Vagina (tissue), 2 donors: ENCODE results near the gene MAG. TPM values are rescaled to one million over a fixed set of nuclear protein-coding genes. Genes with fewer than 3 reads are reported as not detected.

Experiments used
- DNase-seq, 2 donors: peaks; one replicate each; pipeline ENCODE4 v3.0.0-alpha.2; 2017; ENCODE audit errors: extremely low spot score in 2 of 2
- H3K27ac ChIP-seq: fragments of 200-600 bp; sonication (generic); one replicate; pipeline ENCODE4 v1.5.1; 2019
- H3K27me3 ChIP-seq: fragments of 200-600 bp; sonication (generic); one replicate; pipeline ENCODE4 v1.5.1; 2019
- H3K36me3 ChIP-seq, 2 donors: fragments of 200-600 bp; sonication (generic); one replicate each; pipeline ENCODE4 v1.5.1; 2017 to 2019
- H3K4me1 ChIP-seq: fragments of 200-600 bp; sonication (generic); one replicate; pipeline ENCODE4 v1.5.1; 2019
- H3K4me3 ChIP-seq, 2 donors: fragments of 200-600 bp; sonication (generic); 1 replicate in 1 of 2; 2 replicates in 1 of 2; pipeline ENCODE4 v1.5.1; 2016 to 2019
- H3K9me3 ChIP-seq: fragments of 200-600 bp; sonication (generic); one replicate; pipeline ENCODE4 v1.5.1; 2019
- CTCF ChIP-seq, 3 experiments: fragments of 450-650 bp in 2 of 3; fragments of 200-600 bp in 1 of 3; sonication (generic) in 1 of 3; IDR thresholded peaks; one replicate each; pipeline ENCODE4 v1.5.1; 2017 to 2019; ENCODE audit warnings: antibody characterized with exemption in 3 of 3, mild to moderate bottlenecking in 2 of 3, moderate library complexity in 2 of 3
- POLR2A ChIP-seq, 2 donors: fragments of 450-650 bp; IDR thresholded peaks; one replicate each; pipeline ENCODE4 v1.6.1; 2017; ENCODE audit warnings: antibody characterized with exemption in 2 of 2, mild to moderate bottlenecking in 2 of 2, moderate library complexity in 2 of 2
- POLR2AphosphoS5 ChIP-seq, 2 donors: sonication (generic); formaldehyde crosslinking; IDR thresholded peaks; one replicate each; pipeline ENCODE4 v1.9.0; 2017; ENCODE audit warnings: antibody characterized with exemption in 2 of 2, mild to moderate bottlenecking in 2 of 2, low read depth in 1 of 2; ENCODE audit not compliant: insufficient read depth in 1 of 2
- intact Hi-C: fragments of 100-400 bp; cut with DNase I; formaldehyde crosslinking; loops from one replicate; pipeline ENCODE4 v1.15.1; 2023
- total RNA-seq: library from RNA; depleted of rRNA; stranded (reverse); fragments of >200 nt; gene quantifications from one replicate; pipeline ENCODE4 v1.2.3, GENCODE V29; 2016

Gene MAG
- total RNA-seq, 1 donor from 2014 or later = not detected

GRCh38 chr19:35314031-35314430, 22.1 kb downstream of the MAG start:
- no peak overlapping the region for H3K4me3 ChIP-seq
- no peak for DNase-seq
- intact Hi-C loops = loop anchor here (10.0 kb wide), 1 partner anchor 499 kb away; no protein-coding TSS in a partner anchor
- no peaks in the 10 kb centered on the region for H3K36me3 ChIP-seq
- peaks cover 14% of the 10 kb centered on the region for H3K4me1 ChIP-seq
- no peak for TF ChIP-seq POLR2AphosphoS5 (IDR thresholded peaks at IDR 0.05; ENCODE audit: insufficient read depth in 1 of 2, low read depth in 1 of 2)
- H3K9me3 ChIP-seq = no peaks in the 10 kb centered on the region
- no peaks in the 10 kb centered on the region for H3K27me3 ChIP-seq
- H3K27ac ChIP-seq = no peak overlapping the region

GRCh38 chr19:35314858-35315470, 23.0 kb downstream of the MAG start:
- Histone ChIP-seq H3K4me3 (no peak overlapping the region), H3K27me3 (no peaks in the 10 kb centered on the region), H3K4me1 (peaks cover 19% of the 10 kb centered on the region), H3K36me3 (no peaks in the 10 kb centered on the region), H3K9me3 (no peaks in the 10 kb centered on the region), H3K27ac (no peak overlapping the region)
- no peak for DNase-seq
- no peak for TF ChIP-seq POLR2A (IDR thresholded peaks at IDR 0.05)
- TF ChIP-seq POLR2AphosphoS5 (IDR thresholded peaks at IDR 0.05; ENCODE audit: insufficient read depth in 1 of 2, low read depth in 1 of 2) = no peak
- TF ChIP-seq CTCF (IDR thresholded peaks at IDR 0.05) = no peak
- intact Hi-C loops = loop anchor here (10.0 kb wide), 1 partner anchor 500 kb away; no protein-coding TSS in a partner anchor

- DNase-seq = no peak
- Histone ChIP-seq H3K4me3 (no peak overlapping the region), H3K9me3 (no peaks in the 10 kb centered on the region), H3K27ac (no peak overlapping the region), H3K27me3 (no peaks in the 10 kb centered on the region), H3K36me3 (no peaks in the 10 kb centered on the region), H3K4me1 (peaks cover 19% of the 10 kb centered on the region)
- intact Hi-C loops = loop anchor here (10.0 kb wide), 1 partner anchor 501 kb away; no protein-coding TSS in a partner anchor
- no peak for TF ChIP-seq POLR2A (IDR thresholded peaks at IDR 0.05)
- TF ChIP-seq POLR2AphosphoS5 (IDR thresholded peaks at IDR 0.05; ENCODE audit: insufficient read depth in 1 of 2, low read depth in 1 of 2) = no peak
- no peak for TF ChIP-seq CTCF (IDR thresholded peaks at IDR 0.05)
These were observed 23.9 kb downstream of the MAG start for GRCh38 chr19:35315883-35316282.

GRCh38 chr19:35316560-35316959, 24.6 kb downstream of the MAG start:
- Histone ChIP-seq H3K4me3 (no peak overlapping the region), H3K4me1 (peaks cover 19% of the 10 kb centered on the region), H3K36me3 (no peaks in the 10 kb centered on the region), H3K27ac (no peak overlapping the region), H3K27me3 (no peaks in the 10 kb centered on the region), H3K9me3 (no peaks in the 10 kb centered on the region)
- intact Hi-C loops = loop anchor here (10.0 kb wide), 1 partner anchor 502 kb away; no protein-coding TSS in a partner anchor
- TF ChIP-seq CTCF (IDR thresholded peaks at IDR 0.05) (no peak), POLR2A (IDR thresholded peaks at IDR 0.05) (no peak), POLR2AphosphoS5 (IDR thresholded peaks at IDR 0.05; ENCODE audit: insufficient read depth in 1 of 2, low read depth in 1 of 2) (no peak)
- no peak for DNase-seq

GRCh38 chr19:35317464-35318043, 25.6 kb downstream of the MAG start:
- H3K4me3 ChIP-seq = no peak overlapping the region
- DNase-seq = no peak
- intact Hi-C loops = loop anchor here (10.0 kb wide), 1 partner anchor 503 kb away; no protein-coding TSS in a partner anchor
- no peak for TF ChIP-seq CTCF (IDR thresholded peaks at IDR 0.05)
- TF ChIP-seq POLR2A (IDR thresholded peaks at IDR 0.05) = no peak
- no peak for TF ChIP-seq POLR2AphosphoS5 (IDR thresholded peaks at IDR 0.05; ENCODE audit: insufficient read depth in 1 of 2, low read depth in 1 of 2)
- peaks cover 19% of the 10 kb centered on the region for H3K4me1 ChIP-seq
- no peaks in the 10 kb centered on the region for H3K9me3 ChIP-seq
- H3K27ac ChIP-seq = no peak overlapping the region
- H3K27me3 ChIP-seq = no peaks in the 10 kb centered on the region
- H3K36me3 ChIP-seq = no peaks in the 10 kb centered on the region
